ENCODE measurements around the gene TMEM154. TPM values are rescaled to one million over a fixed set of nuclear protein-coding genes. Genes with fewer than 3 reads are reported as not detected.
"Not testable (repeated sequence)": the region's sequence is repeated elsewhere in the genome, so short reads cannot be mapped to it uniquely, and the experiment has no call there.

Gene TMEM154
- total and polyA plus RNA-seq, 3 donors from 2014 or later: 0.56 to 0.63 (median 0.57) TPM

GRCh38 chr4:152666946-152667345 lies 12.9 kb downstream of the TMEM154 start:
- H3K9me3 ChIP-seq: no peaks in the 10 kb centered on the region
- TF ChIP-seq CTCF (IDR thresholded peaks at IDR 0.05) (no peak), POLR2A (IDR thresholded peaks at IDR 0.05) (no peak)
- H3K27ac ChIP-seq: no peak overlapping the region
- DNase-seq: no peak
- no peak overlapping the region for H3K4me3 ChIP-seq
- H3K27me3 ChIP-seq: no peaks in the 10 kb centered on the region
- intact Hi-C loops (cut with DNase I; ENCODE audit: low total_unique reads): no loop called here
- 85 to 87% methylated on average over 6 of the region's 6 CpGs for WGBS, 2 donors
- H3K4me1 ChIP-seq: no peaks in the 10 kb centered on the region
- H3K36me3 ChIP-seq (ENCODE audit: low read depth, missing control alignments): no peaks in the 10 kb centered on the region

- H3K27me3 ChIP-seq: no peaks in the 10 kb centered on the region
- H3K9me3 ChIP-seq: no peaks in the 10 kb centered on the region
- DNase-seq: no peak
- no peak overlapping the region for H3K4me3 ChIP-seq
- no peaks in the 10 kb centered on the region for H3K36me3 ChIP-seq (ENCODE audit: low read depth, missing control alignments)
- H3K27ac ChIP-seq: no peak overlapping the region
- intact Hi-C loops (cut with DNase I; ENCODE audit: low total_unique reads): no loop called here
- no peaks in the 10 kb centered on the region for H3K4me1 ChIP-seq
- 79 to 85% methylated on average over 7 of the region's 7 CpGs for WGBS, 2 donors
- TF ChIP-seq CTCF (IDR thresholded peaks at IDR 0.05) (no peak), POLR2A (IDR thresholded peaks at IDR 0.05) (no peak)
These were observed 14.0 kb downstream of the TMEM154 start for GRCh38 chr4:152665691-152666395.

- H3K4me1 ChIP-seq; H3K36me3 ChIP-seq (ENCODE audit: low read depth, missing control alignments); DNase-seq; H3K27ac ChIP-seq; H3K9me3 ChIP-seq; H3K27me3 ChIP-seq; H3K4me3 ChIP-seq; intact Hi-C loops (cut with DNase I; ENCODE audit: low total_unique reads): not testable (repeated sequence)
- 83 to 86% methylated on average over 5 of the region's 5 CpGs for WGBS, 2 donors
These were observed 15.8 kb downstream of the TMEM154 start for GRCh38 chr4:152664067-152664378.

DNA sequence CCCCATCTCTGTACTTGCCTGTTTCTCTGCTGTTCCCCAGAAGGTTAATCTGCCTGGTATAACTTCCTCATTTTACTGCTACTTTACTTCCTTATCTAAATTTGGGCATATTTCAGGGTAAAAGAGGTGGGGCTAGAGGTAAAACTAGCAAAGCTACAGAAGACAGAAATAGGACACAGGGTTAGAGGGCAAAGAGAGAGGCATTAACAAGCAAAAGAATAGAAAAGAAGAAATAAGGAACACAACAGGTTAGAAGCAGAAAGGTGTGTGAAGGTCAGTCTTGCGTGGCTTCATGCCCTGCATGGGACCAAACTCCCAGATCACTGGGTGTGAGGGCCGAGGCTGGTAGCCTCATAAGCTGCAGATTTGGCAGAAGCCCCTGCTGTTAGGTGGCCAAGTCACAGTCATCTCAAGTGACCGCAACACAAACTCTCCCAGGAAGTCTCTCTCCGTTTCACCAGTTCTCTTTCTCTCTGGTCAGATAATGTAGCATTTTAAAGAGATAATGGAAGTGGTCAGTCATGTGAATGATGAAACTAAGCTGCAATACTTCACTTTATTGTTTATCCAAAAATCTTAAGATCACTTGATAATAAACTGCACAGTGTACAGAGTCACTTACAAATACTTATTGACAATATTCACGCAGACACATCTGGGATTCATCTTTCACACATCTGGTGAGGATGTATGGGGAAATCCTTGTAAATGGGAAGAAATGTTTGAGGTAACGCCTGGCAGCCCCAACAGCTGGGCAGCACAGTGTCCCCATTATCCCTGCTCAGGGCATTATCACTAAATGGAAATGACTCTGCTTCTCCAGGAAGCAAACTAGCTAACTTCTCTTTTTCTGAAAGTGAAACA lies 16.4 kb downstream of the TMEM154 start:
- Histone ChIP-seq H3K9me3 (no peaks in the 10 kb centered on the region), H3K36me3 (ENCODE audit: low read depth, missing control alignments) (no peaks in the 10 kb centered on the region), H3K27me3 (no peaks in the 10 kb centered on the region), H3K4me1 (no peaks in the 10 kb centered on the region), H3K27ac (no peak overlapping the region), H3K4me3 (no peak overlapping the region)
- DNase-seq: no peak
- intact Hi-C loops (cut with DNase I; ENCODE audit: low total_unique reads): no loop called here
- 74 to 89% methylated on average over 6 of the region's 6 CpGs for WGBS, 2 donors
- no peak for TF ChIP-seq POLR2A (IDR thresholded peaks at IDR 0.05)

GRCh38 chr4:152661649-152662048 lies 18.1 kb downstream of the TMEM154 start:
- Histone ChIP-seq H3K27ac (no peak overlapping the region), H3K36me3 (ENCODE audit: low read depth, missing control alignments) (no peaks in the 10 kb centered on the region), H3K4me1 (no peaks in the 10 kb centered on the region), H3K4me3 (no peak overlapping the region), H3K27me3 (no peaks in the 10 kb centered on the region), H3K9me3 (no peaks in the 10 kb centered on the region)
- TF ChIP-seq CTCF (IDR thresholded peaks at IDR 0.05): no peak
- no peak for TF ChIP-seq POLR2A (IDR thresholded peaks at IDR 0.05)
- WGBS, 2 donors: 78 to 90% methylated on average over 2 of the region's 2 CpGs
- intact Hi-C loops (cut with DNase I; ENCODE audit: low total_unique reads): no loop called here
- DNase-seq: no peak
